Mucosa of descending colon (tissue), 3 donors: ENCODE results near the gene EFNA5. TPM values are rescaled to one million over a fixed set of nuclear protein-coding genes. Genes with fewer than 3 reads are reported as not detected.

ENCODE experiments used
- ATAC-seq: fragments of 200-7000 bp; cut with Tn5 transposase; one replicate; pipeline ENCODE4 v1.9.1; 2020; ENCODE audit warnings: mild to moderate bottlenecking, moderate library complexity
- DNase-seq, 3 donors: peaks; one replicate each; pipeline ENCODE4 v3.0.0-alpha.2; 2020
- H3K36me3 ChIP-seq: fragments of 200-600 bp; one replicate; pipeline ENCODE4 v1.8.0; 2021; ENCODE audit warnings: low read depth, mild to moderate bottlenecking
- H3K4me1 ChIP-seq: fragments of 200-600 bp; one replicate; pipeline ENCODE4 v1.8.0; 2021; ENCODE audit warnings: low read depth, mild to moderate bottlenecking
- H3K4me3 ChIP-seq: fragments of 200-600 bp; one replicate; pipeline ENCODE4 v1.8.0; 2021; ENCODE audit warnings: mild to moderate bottlenecking
- H3K9me3 ChIP-seq: fragments of 200-600 bp; one replicate; pipeline ENCODE4 v1.8.0; 2021; ENCODE audit warnings: mild to moderate bottlenecking
- intact Hi-C, 2 donors: fragments of 100-400 bp; cut with DNase I in 1 of 2; cut with micrococcal nuclease in 1 of 2; formaldehyde crosslinking; loops; one replicate each; pipeline versions ENCODE4 v1.11.0 to v1.11.1; 2022; cut with DNase I, micrococcal nuclease
- total RNA-seq, 3 donors: library from RNA; stranded (reverse); fragmentation: NEBNext Ultra II Directional in 2 of 3; extraction: Animal tissue kit (Norgen Biotek cat#: 25700) in 2 of 3; gene quantifications; one replicate each; pipeline versions ENCODE4 v1.2.1 to v1.2.4, GENCODE V29; 2021 to 2023
- TF ChIP-seq, protein P1 (sequence below): fragments of 200-600 bp; IDR thresholded peaks from one replicate; pipeline ENCODE4 v1.8.0; 2022; ENCODE audit warnings: antibody characterized with exemption, mild to moderate bottlenecking
- donor health status: DM: no; HTN: no; CAD: no; lungs with moderate emphysema.
- donor health status: DM: no; HTN: no; CAD: no.
- donor health status: DM: no; HTN: yes; CAD: no.

Gene EFNA5
- total RNA-seq, 3 donors from 2014 or later, result 12.7 to 14.4 (median 14.3) TPM

DNA sequence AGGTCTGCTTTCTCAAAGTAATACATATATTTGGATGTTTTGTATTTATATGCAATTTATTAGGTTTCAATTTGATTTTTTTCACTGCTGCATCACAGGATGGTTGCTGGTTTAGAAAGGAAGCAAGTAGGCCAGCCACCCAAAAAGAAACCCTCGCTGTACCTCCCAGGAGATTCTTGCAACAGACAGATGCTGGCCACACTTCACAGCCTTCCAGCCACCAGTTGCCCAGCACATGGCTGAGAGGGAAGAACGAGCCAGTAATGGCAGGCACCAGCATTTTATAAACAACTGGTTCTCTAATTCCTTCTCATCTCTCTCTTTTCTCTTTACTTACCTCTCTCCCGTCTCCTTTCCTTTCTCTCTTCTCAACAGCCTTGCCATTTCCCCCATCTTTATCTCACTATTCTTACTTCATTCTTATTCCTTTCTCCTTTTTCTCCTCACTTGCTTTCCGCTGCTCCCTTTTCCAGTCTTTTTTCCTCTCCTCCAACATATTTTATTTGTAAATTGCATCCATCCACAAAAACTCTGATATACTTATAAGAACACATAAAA lies 38.9 kb downstream of the EFNA5 start:
- Histone ChIP-seq H3K36me3 (no peaks in the 10 kb centered on the region), H3K4me1 (peaks cover 5% of the 10 kb centered on the region), H3K9me3 (no peaks in the 10 kb centered on the region), H3K4me3 (no peak overlapping the region)
- TF ChIP-seq, protein P1, sequence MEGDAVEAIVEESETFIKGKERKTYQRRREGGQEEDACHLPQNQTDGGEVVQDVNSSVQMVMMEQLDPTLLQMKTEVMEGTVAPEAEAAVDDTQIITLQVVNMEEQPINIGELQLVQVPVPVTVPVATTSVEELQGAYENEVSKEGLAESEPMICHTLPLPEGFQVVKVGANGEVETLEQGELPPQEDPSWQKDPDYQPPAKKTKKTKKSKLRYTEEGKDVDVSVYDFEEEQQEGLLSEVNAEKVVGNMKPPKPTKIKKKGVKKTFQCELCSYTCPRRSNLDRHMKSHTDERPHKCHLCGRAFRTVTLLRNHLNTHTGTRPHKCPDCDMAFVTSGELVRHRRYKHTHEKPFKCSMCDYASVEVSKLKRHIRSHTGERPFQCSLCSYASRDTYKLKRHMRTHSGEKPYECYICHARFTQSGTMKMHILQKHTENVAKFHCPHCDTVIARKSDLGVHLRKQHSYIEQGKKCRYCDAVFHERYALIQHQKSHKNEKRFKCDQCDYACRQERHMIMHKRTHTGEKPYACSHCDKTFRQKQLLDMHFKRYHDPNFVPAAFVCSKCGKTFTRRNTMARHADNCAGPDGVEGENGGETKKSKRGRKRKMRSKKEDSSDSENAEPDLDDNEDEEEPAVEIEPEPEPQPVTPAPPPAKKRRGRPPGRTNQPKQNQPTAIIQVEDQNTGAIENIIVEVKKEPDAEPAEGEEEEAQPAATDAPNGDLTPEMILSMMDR, result no peak
- intact Hi-C loops, result no loop called here
- no peak for DNase-seq
- no peak for ATAC-seq

DNA sequence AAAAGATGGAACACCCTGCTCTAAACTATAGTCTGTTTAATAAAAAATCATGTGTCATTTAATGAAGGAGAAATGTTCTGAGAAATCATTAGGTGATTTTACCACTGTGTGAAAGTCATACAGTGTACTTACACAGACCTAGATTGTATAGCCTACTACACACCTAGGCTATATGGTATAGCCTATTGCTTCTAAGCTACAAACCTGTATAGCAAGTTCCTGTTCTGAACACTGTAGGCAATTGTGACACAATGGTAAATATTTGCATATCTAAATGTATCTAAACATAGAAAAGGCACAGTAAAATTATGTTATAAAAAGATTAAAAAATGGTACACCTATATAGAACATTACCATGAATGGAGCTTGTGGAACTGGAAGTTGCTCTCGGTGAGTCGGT lies 40.6 kb downstream of the EFNA5 start:
- H3K4me1 ChIP-seq, result peaks cover 5% of the 10 kb centered on the region
- H3K9me3 ChIP-seq, result no peaks in the 10 kb centered on the region
- ATAC-seq, result peak; percentile 92
- TF ChIP-seq, protein P1, result no peak
- H3K4me3 ChIP-seq, result no peak overlapping the region
- intact Hi-C loops, result no loop called here
- no peaks in the 10 kb centered on the region for H3K36me3 ChIP-seq
- DNase-seq, result peak in 1 of 3 donors; percentile 38

DNA sequence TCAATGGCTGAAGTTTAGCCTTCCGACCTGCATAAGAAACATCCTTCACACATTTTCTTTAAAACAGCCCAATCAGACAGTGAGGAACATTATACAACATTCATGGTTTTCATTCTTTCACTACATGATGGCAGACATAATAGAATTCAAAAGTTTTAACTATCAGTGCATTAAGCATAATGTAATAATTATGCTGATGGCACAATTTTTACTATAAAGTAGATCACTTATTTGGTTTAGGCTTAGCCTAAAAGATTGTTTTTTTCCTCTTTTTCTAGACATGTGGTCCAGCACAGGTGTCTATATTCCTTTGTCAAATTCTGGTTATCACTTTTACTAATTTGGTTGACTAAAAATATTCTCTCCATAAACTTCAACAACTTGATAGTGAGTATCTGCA lies 46.5 kb downstream of the EFNA5 start:
- Histone ChIP-seq H3K9me3 (no peaks in the 10 kb centered on the region), H3K4me1 (no peaks in the 10 kb centered on the region), H3K4me3 (no peak overlapping the region), H3K36me3 (no peaks in the 10 kb centered on the region)
- TF ChIP-seq, protein P1, result no peak
- intact Hi-C loops, result no loop called here
- DNase-seq (no peak), ATAC-seq (no peak)

DNA sequence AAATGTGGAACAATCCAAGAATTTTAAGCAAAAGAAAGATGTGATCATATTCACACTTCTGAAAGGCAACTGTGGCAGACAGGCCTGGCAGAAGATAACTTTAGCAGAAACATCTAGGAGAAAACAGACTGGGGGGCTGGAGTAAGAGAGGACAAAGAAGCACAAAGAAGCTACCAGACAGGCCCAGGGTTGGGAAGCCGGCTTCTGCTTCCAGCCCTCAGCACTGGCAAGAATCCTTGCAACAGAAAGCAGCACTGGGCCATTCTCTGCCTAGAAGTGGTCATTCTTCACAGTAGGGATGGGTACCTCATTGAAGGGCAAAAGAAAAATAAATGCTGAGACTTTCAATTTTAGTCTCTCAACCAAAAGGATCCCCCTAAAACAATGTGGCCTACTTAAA lies 49.6 kb downstream of the EFNA5 start:
- H3K4me3 ChIP-seq, result no peak overlapping the region
- H3K4me1 ChIP-seq, result no peaks in the 10 kb centered on the region
- TF ChIP-seq, protein P1, result no peak
- DNase-seq, result no peak
- H3K9me3 ChIP-seq, result no peaks in the 10 kb centered on the region
- intact Hi-C loops, result no loop called here
- no peak for ATAC-seq
- no peaks in the 10 kb centered on the region for H3K36me3 ChIP-seq

DNA sequence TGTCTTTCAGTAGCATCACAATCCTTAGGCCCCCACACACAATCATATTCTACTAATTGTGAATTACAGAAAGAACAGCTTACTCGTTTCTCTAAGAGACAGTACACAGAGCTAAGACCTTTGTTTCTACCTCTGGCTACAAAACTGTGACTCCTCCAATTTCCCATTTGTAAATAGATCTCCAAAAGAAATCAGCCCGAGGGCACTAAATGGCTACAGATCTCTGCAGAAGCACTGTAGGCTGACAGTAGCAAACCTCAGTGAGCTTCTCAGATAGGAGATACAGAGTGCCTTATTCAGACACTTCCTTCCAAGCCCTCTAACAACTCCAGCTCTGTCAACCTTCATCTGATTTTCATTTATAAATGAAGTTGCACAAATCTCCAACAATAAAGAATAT lies 51.0 kb downstream of the EFNA5 start:
- H3K4me3 ChIP-seq, result no peak overlapping the region
- no peak for ATAC-seq
- intact Hi-C loops, result no loop called here
- DNase-seq, result no peak
- H3K4me1 ChIP-seq, result no peaks in the 10 kb centered on the region
- no peaks in the 10 kb centered on the region for H3K9me3 ChIP-seq
- H3K36me3 ChIP-seq, result no peaks in the 10 kb centered on the region
- TF ChIP-seq, protein P1, result no peak

DNA sequence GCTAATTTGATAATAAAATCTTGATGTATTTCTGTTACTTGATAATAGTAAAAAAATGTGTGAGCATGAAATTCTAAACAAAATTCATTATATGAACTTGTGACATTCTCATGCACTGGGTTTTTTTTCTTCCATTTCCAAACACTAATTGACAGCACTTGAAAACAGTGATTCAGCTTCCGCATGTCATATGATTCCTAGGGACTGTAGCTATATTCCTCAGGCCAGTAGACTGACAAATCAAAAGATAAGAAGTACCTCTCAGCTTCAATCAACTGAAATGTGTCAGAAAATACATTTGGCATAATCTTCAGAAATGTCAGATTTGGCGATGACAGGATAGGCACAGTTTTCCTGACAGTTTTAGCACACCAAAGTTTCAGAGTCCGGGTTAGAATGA lies 52.5 kb downstream of the EFNA5 start:
- DNase-seq, result no peak
- no peak for ATAC-seq
- H3K9me3 ChIP-seq, result no peaks in the 10 kb centered on the region
- no peaks in the 10 kb centered on the region for H3K36me3 ChIP-seq
- intact Hi-C loops, result no loop called here
- no peak overlapping the region for H3K4me3 ChIP-seq
- TF ChIP-seq, protein P1, result no peak
- H3K4me1 ChIP-seq, result no peaks in the 10 kb centered on the region
